Psoas muscle (tissue), 8 donors: ENCODE measurements around the gene NR1H4. TPM values are rescaled to one million over a fixed set of nuclear protein-coding genes. Genes with fewer than 3 reads are reported as not detected.
"Not testable (repeated sequence)": the region's sequence is repeated elsewhere in the genome, so short reads cannot be mapped to it uniquely, and the experiment has no call there.

Experiments
- ATAC-seq, 4 donors: fragments of 200-7000 bp; cut with Tn5 transposase; one replicate each; pipeline ENCODE4 v1.9.1; 2020; ENCODE audit warnings: moderate library complexity in 3 of 4, mild to moderate bottlenecking in 2 of 4
- DNase-seq, 2 donors: peaks; one replicate each; pipeline ENCODE4 v3.0.0-alpha.2; 2020
- H3K27ac ChIP-seq: fragments of 200-600 bp; one replicate; pipeline ENCODE4 v1.8.0; 2022
- H3K27me3 ChIP-seq, 3 donors: fragments of 200-600 bp in 1 of 3; one replicate each; pipeline versions ENCODE4 v1.6.1 to v1.8.0; 2013 to 2022; ENCODE audit warnings: low read length in 2 of 3, mild to moderate bottlenecking in 2 of 3, moderate library complexity in 1 of 3; ENCODE audit not compliant: insufficient read depth in 3 of 3
- H3K36me3 ChIP-seq, 2 donors: fragments of 200-600 bp in 1 of 2; one replicate each; pipeline versions ENCODE4 v1.6.1 to v1.8.0; 2013 to 2022; ENCODE audit warnings: low read depth in 1 of 2, mild to moderate bottlenecking in 1 of 2, moderate library complexity in 1 of 2; ENCODE audit not compliant: insufficient read depth in 1 of 2
- H3K4me1 ChIP-seq: fragments of 200-600 bp; one replicate; pipeline ENCODE4 v1.8.0; 2022
- H3K4me3 ChIP-seq: fragments of 200-600 bp; one replicate; pipeline ENCODE4 v1.8.0; 2022; ENCODE audit warnings: mild to moderate bottlenecking
- H3K9me3 ChIP-seq: fragments of 200-600 bp; one replicate; pipeline ENCODE4 v1.8.0; 2022
- WGBS, 3 donors: extraction: QIAGEN DNeasy Blood & Tissue Kit; methylation state at CpG; one replicate each; pipeline versions ENCODE4 v1.1.6 to v1.1.7; 2013; 5-methylcytosine and 5-hydroxymethylcytosine counted together
- intact Hi-C, 2 donors: fragments of 100-400 bp; cut with DNase I; formaldehyde crosslinking; loops; one replicate each; pipeline versions ENCODE4 v1.11.0 to v1.14.2; 2022
- polyA plus RNA-seq, 3 donors: library from polyadenylated mRNA; stranded (reverse); fragments of 200-250 nt; gene quantifications; one replicate each; pipeline ENCODE4 v1.2.3, GENCODE V29; 2013
- total RNA-seq, 4 donors: library from RNA; stranded (reverse); fragmentation: NEBNext Ultra II Directional in 2 of 4; extraction: Animal tissue kit (Norgen Biotek cat#: 25700) in 2 of 4; gene quantifications; one replicate each; pipeline versions ENCODE4 v1.2.1 to v1.2.4, GENCODE V29; 2021 to 2023
- TF ChIP-seq, protein P1 (sequence below): fragments of 200-600 bp; IDR thresholded peaks from one replicate; pipeline ENCODE4 v1.8.0; 2022; ENCODE audit warnings: antibody characterized with exemption
- donor health status: healthy with polysubstance abuse.
- donor health status: DM: no; HTN: no; CAD: no; lungs with moderate emphysema.
- donor health status: Bipolar disorder and iron deficiency.
- donor health status: healthy.
- donor health status: DM: yes; HTN: yes; CAD: no.
- donor health status: DM: no; HTN: no; CAD: no.
- donor health status: DM: no; HTN: no; CAD: no.
- donor health status: DM: yes; HTN: yes; CAD: no.

NR1H4 gene
- total and polyA plus RNA-seq, 7 donors = 0.18 TPM; not detected in 6

GRCh38 chr12:100554608-100555077, 81.0 kb downstream of the NR1H4 start:
- Histone ChIP-seq H3K36me3 (no peaks in the 10 kb centered on the region), H3K4me3 (no peak overlapping the region), H3K27ac (no peak overlapping the region), H3K27me3 (no peaks in the 10 kb centered on the region), H3K9me3 (no peaks in the 10 kb centered on the region), H3K4me1 (peaks cover 3% of the 10 kb centered on the region)
- WGBS, 3 donors = 5 to 7% (median 5%) methylated on average over 1 of the region's 1 CpG
- DNase-seq (no peak), ATAC-seq (peak in 1 of 4 donors; percentile 55)
- intact Hi-C loops = loop anchor here (5.0 to 10.0 kb wide), 3 partner anchors 207 to 322 kb away; no protein-coding TSS in a partner anchor
- TF ChIP-seq, protein P1, sequence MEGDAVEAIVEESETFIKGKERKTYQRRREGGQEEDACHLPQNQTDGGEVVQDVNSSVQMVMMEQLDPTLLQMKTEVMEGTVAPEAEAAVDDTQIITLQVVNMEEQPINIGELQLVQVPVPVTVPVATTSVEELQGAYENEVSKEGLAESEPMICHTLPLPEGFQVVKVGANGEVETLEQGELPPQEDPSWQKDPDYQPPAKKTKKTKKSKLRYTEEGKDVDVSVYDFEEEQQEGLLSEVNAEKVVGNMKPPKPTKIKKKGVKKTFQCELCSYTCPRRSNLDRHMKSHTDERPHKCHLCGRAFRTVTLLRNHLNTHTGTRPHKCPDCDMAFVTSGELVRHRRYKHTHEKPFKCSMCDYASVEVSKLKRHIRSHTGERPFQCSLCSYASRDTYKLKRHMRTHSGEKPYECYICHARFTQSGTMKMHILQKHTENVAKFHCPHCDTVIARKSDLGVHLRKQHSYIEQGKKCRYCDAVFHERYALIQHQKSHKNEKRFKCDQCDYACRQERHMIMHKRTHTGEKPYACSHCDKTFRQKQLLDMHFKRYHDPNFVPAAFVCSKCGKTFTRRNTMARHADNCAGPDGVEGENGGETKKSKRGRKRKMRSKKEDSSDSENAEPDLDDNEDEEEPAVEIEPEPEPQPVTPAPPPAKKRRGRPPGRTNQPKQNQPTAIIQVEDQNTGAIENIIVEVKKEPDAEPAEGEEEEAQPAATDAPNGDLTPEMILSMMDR = peak; percentile 61

- 17 to 22% (median 18%) methylated on average over 2 of the region's 2 CpGs for WGBS, 3 donors
- Histone ChIP-seq H3K27me3 (no peaks in the 10 kb centered on the region), H3K4me1 (peaks cover 3% of the 10 kb centered on the region), H3K36me3 (no peaks in the 10 kb centered on the region), H3K27ac (no peak overlapping the region), H3K9me3 (no peaks in the 10 kb centered on the region), H3K4me3 (no peak overlapping the region)
- ATAC-seq = no peak
- TF ChIP-seq, protein P1 = no peak
- intact Hi-C loops = loop anchor here in 1 of 2 donors (10.0 kb wide), 1 partner anchor 321 kb away; no protein-coding TSS in a partner anchor
- no peak for DNase-seq
Measured at GRCh38 chr12:100555722-100556121, 82.1 kb downstream of the NR1H4 start.

DNA sequence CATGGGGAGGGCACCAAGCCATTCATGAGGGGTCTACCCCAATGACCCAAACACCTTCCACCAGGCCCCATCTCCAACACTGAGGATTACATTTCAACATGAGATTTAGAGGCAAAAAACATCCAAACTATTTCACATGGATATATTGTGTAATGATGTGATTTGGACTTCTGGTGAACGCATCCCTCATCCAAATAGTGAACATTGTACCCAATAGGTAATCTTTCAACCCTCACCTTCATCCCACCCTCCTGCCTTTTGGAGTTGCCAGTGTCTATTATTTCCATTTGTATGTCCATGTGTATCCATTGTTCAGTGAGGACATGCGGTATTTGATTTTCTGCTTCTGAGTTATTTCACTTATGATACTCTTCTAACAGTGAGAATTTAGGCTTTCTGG, 83.7 kb downstream of the NR1H4 start:
- Histone ChIP-seq H3K4me3 (no peak overlapping the region), H3K9me3 (no peaks in the 10 kb centered on the region), H3K27me3 (no peaks in the 10 kb centered on the region), H3K36me3 (no peaks in the 10 kb centered on the region), H3K27ac (no peak overlapping the region), H3K4me1 (peaks cover 3% of the 10 kb centered on the region)
- 97 to 100% (median 97%) methylated on average over 2 of the region's 2 CpGs for WGBS, 3 donors
- ATAC-seq (no peak), DNase-seq (no peak)
- intact Hi-C loops = loop anchor here in 1 of 2 donors (10.0 kb wide), 1 partner anchor 323 kb away; no protein-coding TSS in a partner anchor
- TF ChIP-seq, protein P1 = no peak

DNA sequence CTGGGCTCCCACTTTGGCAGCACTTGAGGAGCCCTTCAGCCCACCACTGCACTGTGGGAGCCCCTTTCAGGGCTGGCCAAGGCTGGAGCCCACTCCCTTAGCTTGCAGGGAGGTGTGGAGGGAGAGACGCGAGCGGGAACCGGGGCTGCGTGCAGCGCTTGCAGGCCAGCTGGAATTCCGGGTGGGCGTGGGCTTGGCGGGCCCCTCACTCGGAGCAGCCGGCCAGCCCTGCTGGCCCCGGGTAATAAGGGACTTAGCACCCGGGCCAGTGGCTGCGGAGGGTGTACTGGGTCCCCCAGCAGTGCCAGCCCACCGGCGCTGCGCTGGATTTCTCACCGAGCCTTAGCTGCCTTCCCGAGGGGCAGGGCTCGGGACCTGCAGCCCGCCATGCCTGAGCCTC, 85.6 kb downstream of the NR1H4 start:
- H3K36me3 ChIP-seq, ATAC-seq, H3K4me1 ChIP-seq, H3K27ac ChIP-seq, H3K9me3 ChIP-seq, H3K27me3 ChIP-seq, H3K4me3 ChIP-seq, DNase-seq: not testable (repeated sequence)
- 93 to 96% (median 94%) methylated on average over 14 to 21 of the region's 21 CpGs for WGBS, 3 donors
- intact Hi-C loops = loop anchor here in 1 of 2 donors (10.0 kb wide), 1 partner anchor 324 kb away; no protein-coding TSS in a partner anchor

- H3K27me3 ChIP-seq = peaks cover 0 to 2% (median 0%) of the 10 kb centered on the region in 3 donors
- WGBS, 3 donors = 17 to 27% (median 18%) methylated on average over 2 of the region's 2 CpGs
- DNase-seq = no peak
- no peaks in the 10 kb centered on the region for H3K9me3 ChIP-seq
- TF ChIP-seq, protein P1 = no peak
- no peaks in the 10 kb centered on the region for H3K36me3 ChIP-seq
- no peak overlapping the region for H3K4me3 ChIP-seq
- intact Hi-C loops = no loop called here
- H3K4me1 ChIP-seq = no peaks in the 10 kb centered on the region
- H3K27ac ChIP-seq = no peak overlapping the region
- no peak for ATAC-seq
Measured at GRCh38 chr12:100564090-100564489, 90.4 kb downstream of the NR1H4 start.
